PC-3 (cell line): Measurements from ENCODE around the gene WSCD2.

Source experiments
- CTCF ChIP-seq: fragments of 300-600 bp; sonication (generic); conservative IDR thresholded peaks from 2 replicates; pipeline ENCODE4 v1.5.1; 2017; ENCODE audit warnings: antibody characterized with exemption, low read depth, mild to moderate bottlenecking, low read length
- EZH2 ChIP-seq: fragments of 300-600 bp; sonication (generic); IDR thresholded peaks from one replicate; pipeline ENCODE4 v1.6.1; 2017; ENCODE audit warnings: antibody characterized with exemption, mild to moderate bottlenecking, low read length; ENCODE audit not compliant: unreplicated experiment
- EZH2phosphoT487 ChIP-seq: fragments of 300-600 bp; sonication (generic); IDR thresholded peaks from 2 replicates; pipeline ENCODE4 v1.6.1; 2018; ENCODE audit warnings: mild to moderate bottlenecking, antibody characterized with exemption, low read length, borderline replicate concordance

- TF ChIP-seq CTCF (no peak), EZH2 (no peak), EZH2phosphoT487 (no peak)
Observed at GRCh38 chr12:108295641-108296040, 166.6 kb downstream of the WSCD2 start.
